ENCODE measurements around the gene TRABD. TPM values are rescaled to one million over a fixed set of nuclear protein-coding genes. Genes with fewer than 3 reads are reported as not detected.
"Not testable (repeated sequence)": the region's sequence is repeated elsewhere in the genome, so short reads cannot be mapped to it uniquely, and the experiment has no call there.

TRABD gene
- total RNA-seq, 2 donors from 2014 or later = 82.8 to 110 TPM

GRCh38 chr22:50204571-50204970 is 18.9 kb downstream of the TRABD start:
- H3K27ac ChIP-seq = no peak overlapping the region
- H3K4me1 ChIP-seq = peaks cover 25% of the 10 kb centered on the region
- ATAC-seq (no peak), DNase-seq (no peak)
- 87 to 91% methylated on average over 7 of the region's 7 CpGs for whole genome bisulfite sequencing, 2 donors
- no peaks in the 10 kb centered on the region for H3K27me3 ChIP-seq
- H3K4me3 ChIP-seq = no peak overlapping the region
- H3K9me3 ChIP-seq = no peaks in the 10 kb centered on the region
- intact Hi-C loops (cut with DNase I) = no loop called here
- peaks cover 0 to 3% of the 10 kb centered on the region in 2 donors for H3K36me3 ChIP-seq (replicated peaks in 1 of 2; ENCODE audit: insufficient read depth in 1 of 2, low read depth in 2 of 2)
- no peak for TF ChIP-seq POLR2A (IDR thresholded peaks at IDR 0.05)

DNA sequence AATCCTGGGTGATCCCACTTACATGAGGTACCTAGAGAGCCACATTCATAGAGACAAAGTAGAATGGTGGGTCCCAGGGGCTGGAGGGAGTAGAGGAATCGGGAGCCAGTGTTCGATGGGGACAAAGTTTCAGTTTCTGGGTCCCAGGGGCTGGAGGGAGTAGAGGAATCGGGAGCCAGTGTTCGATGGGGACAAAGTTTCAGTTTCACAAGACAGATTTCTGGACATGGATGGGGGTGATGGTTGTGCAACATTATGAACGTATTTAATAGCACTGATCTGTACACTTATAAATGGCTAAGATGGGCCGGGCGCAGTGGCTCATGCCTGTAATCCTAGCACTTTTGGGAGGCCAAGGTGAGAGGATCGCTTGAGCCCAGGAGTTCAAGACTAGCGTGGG is 19.3 kb downstream of the TRABD start:
- H3K27me3 ChIP-seq; ATAC-seq; H3K9me3 ChIP-seq; H3K27ac ChIP-seq; H3K4me3 ChIP-seq; H3K36me3 ChIP-seq (replicated peaks in 1 of 2; ENCODE audit: insufficient read depth in 1 of 2, low read depth in 2 of 2); DNase-seq: not testable (repeated sequence)
- 77 to 91% methylated on average over 9 of the region's 9 CpGs for WGBS, 2 donors
- peaks cover 21% of the 10 kb centered on the region for H3K4me1 ChIP-seq
- intact Hi-C loops (cut with DNase I) = loop anchor here (5.0 kb wide), 1 partner anchor 53 kb away; no protein-coding TSS in a partner anchor

DNA sequence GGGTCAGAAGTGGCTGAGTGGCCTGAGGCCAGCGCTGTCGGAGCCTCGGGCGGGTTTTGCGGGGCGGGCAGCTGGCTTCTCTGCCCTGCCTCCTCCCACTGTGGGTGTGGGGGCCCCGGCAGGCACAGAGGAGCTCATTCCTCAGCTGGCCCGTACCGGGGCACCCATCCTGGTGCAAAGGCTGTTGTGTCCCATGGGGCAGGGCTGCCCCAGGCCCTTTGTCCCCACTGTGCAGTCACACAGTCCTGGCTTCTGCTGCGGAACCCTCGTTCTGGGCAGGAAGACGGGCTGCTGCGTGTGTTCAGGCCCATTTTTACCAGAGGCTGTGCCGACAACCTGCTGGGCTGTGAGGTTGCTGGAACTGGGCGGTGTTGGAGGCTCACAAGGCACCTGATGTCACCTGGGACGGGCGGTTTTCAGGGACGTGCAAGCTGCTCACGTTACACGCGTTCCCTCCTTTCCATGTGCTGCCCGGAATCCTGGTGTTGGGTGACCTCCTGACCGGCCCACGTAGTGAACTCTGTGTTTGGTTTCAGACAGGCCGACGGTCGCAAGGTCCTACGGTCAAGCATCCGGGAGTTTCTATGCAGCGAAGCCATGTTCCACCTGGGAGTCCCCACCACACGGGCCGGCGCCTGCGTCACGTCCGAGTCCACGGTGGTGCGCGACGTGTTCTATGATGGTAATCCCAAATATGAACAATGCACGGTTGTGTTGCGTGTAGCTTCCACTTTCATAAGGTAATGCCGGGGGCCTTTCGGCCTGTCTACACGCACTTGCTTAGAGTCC is 20.3 kb downstream of the TRABD start:
- 91 to 99% methylated on average over 28 to 45 of the region's 45 CpGs for WGBS, 2 donors
- DNase-seq = peak in 1 of 4 donors; percentile 13

GRCh38 chr22:50206599-50206998 is 20.9 kb downstream of the TRABD start:
- peak in 2 of 4 donors; percentile 19 to 27 for DNase-seq
- Histone ChIP-seq H3K27me3 (no peaks in the 10 kb centered on the region), H3K9me3 (no peaks in the 10 kb centered on the region), H3K4me3 (no peak overlapping the region), H3K4me1 (peaks cover 14% of the 10 kb centered on the region), H3K36me3 (replicated peaks in 1 of 2; ENCODE audit: insufficient read depth in 1 of 2, low read depth in 2 of 2) (peaks cover 0 to 7% of the 10 kb centered on the region in 2 donors), H3K27ac (no peak overlapping the region)
- no peak for ATAC-seq
- TF ChIP-seq CTCF (IDR thresholded peaks at IDR 0.05) (peak in 1 of 7 experiments; percentile 11), POLR2A (IDR thresholded peaks at IDR 0.05) (no peak)
- intact Hi-C loops (cut with DNase I) = loop anchor here (5.0 kb wide), 1 partner anchor 54 kb away; no protein-coding TSS in a partner anchor
- WGBS, 2 donors = 52% methylated on average over 10 of the region's 10 CpGs; no CpG with 5 or more reads in 1 of the 2 donors

More for the DNA sequence above, 20.3 kb downstream of the TRABD start:
- ATAC-seq = no peak
- H3K4me1 ChIP-seq = peaks cover 16% of the 10 kb centered on the region
- no peak overlapping the region for H3K4me3 ChIP-seq
- H3K9me3 ChIP-seq = no peaks in the 10 kb centered on the region
- H3K27me3 ChIP-seq = no peaks in the 10 kb centered on the region
- H3K27ac ChIP-seq = no peak overlapping the region
- TF ChIP-seq POLR2A (IDR thresholded peaks at IDR 0.05) (no peak), CTCF (IDR thresholded peaks at IDR 0.05) (no peak)
- intact Hi-C loops (cut with DNase I) = loop anchor here (5.0 kb wide), 1 partner anchor 54 kb away; no protein-coding TSS in a partner anchor
- H3K36me3 ChIP-seq (replicated peaks in 1 of 2; ENCODE audit: insufficient read depth in 1 of 2, low read depth in 2 of 2) = peaks cover 0 to 4% of the 10 kb centered on the region in 2 donors

GRCh38 chr22:50207383-50208140 is 21.8 kb downstream of the TRABD start:
- Histone ChIP-seq H3K36me3 (replicated peaks in 1 of 2; ENCODE audit: insufficient read depth in 1 of 2, low read depth in 2 of 2) (peaks cover 0 to 10% of the 10 kb centered on the region in 2 donors), H3K4me1 (peaks cover 4% of the 10 kb centered on the region), H3K9me3 (no peaks in the 10 kb centered on the region), H3K27me3 (no peaks in the 10 kb centered on the region), H3K27ac (no peak overlapping the region), H3K4me3 (no peak overlapping the region)
- TF ChIP-seq CTCF (IDR thresholded peaks at IDR 0.05) (no peak), POLR2A (IDR thresholded peaks at IDR 0.05) (no peak)
- DNase-seq = no peak
- ATAC-seq = no peak
- intact Hi-C loops (cut with DNase I) = loop anchor here (5.0 kb wide), 1 partner anchor 55 kb away; no protein-coding TSS in a partner anchor
- 66 to 80% methylated on average over 22 of the region's 23 CpGs for WGBS, 2 donors
